Panc1 (cell line): Measurements from ENCODE around the gene SLC37A4. TPM values are rescaled to one million over a fixed set of nuclear protein-coding genes. Genes with fewer than 3 reads are reported as not detected.

Experiments used
- ATAC-seq: fragments of 200-7000 bp; cut with Tn5 transposase; 2 replicates; pipeline ENCODE4 v1.9.1; 2020; ENCODE audit warnings: mild to moderate bottlenecking, moderate library complexity
- BruUV-seq: library from RNA; stranded (reverse); fragments of 400-500 nt; replicated peaks from 2 replicates; lab custom pipeline; 2021; lab: Mats Ljungman, UMichigan
- CTCF ChIA-PET: fragments of 300-600 bp; sonication (Branson Sonifier 250); formaldehyde crosslinking; loops from one replicate; lab custom pipeline; 2022; ENCODE audit warnings: antibody characterized with exemption; lab: Charles Lee
- POLR2A ChIA-PET: fragments of 300-600 bp; sonication (Branson Sonifier 250); formaldehyde crosslinking; loops from one replicate; lab custom pipeline; 2022; ENCODE audit warnings: antibody characterized with exemption; lab: Charles Lee
- DNase-seq: peaks from one replicate; pipeline ENCODE4 v3.0.0-alpha.2; 2010; ENCODE audit warnings: low read depth, low spot score
- H3K27ac ChIP-seq: 2 replicates; pipeline ENCODE4 v1.5.1; 2011; ENCODE audit warnings: mild to moderate bottlenecking, low read length, inconsistent platforms
- H3K27me3 ChIP-seq: fragments of 200-500 bp; sonication (Bioruptor generic); 2 replicates; pipeline ENCODE4 v1.6.0; 2014; ENCODE audit warnings: low read length, inconsistent platforms; ENCODE audit not compliant: control insufficient read depth, insufficient read depth
- H3K36me3 ChIP-seq: fragments of 200-500 bp; sonication (Bioruptor generic); 2 replicates; pipeline ENCODE4 v1.5.1; 2014; ENCODE audit warnings: inconsistent platforms, mild to moderate bottlenecking, low read length, moderate library complexity; ENCODE audit not compliant: control insufficient read depth, insufficient read depth
- H3K4me1 ChIP-seq: 2 replicates; pipeline ENCODE4 v1.5.1; 2011; ENCODE audit warnings: inconsistent platforms, mild to moderate bottlenecking, low read length, moderate library complexity; ENCODE audit not compliant: control insufficient read depth, insufficient read depth
- H3K4me3 ChIP-seq, 2 experiments: 2 replicates each; pipeline ENCODE4 v1.5.1; 2011 to 2012; ENCODE audit warnings: low read depth in 2 of 2, low read length in 2 of 2, mild to moderate bottlenecking in 2 of 2, inconsistent platforms in 1 of 2, moderate library complexity in 1 of 2
- H3K9me3 ChIP-seq: fragments of 200-500 bp; sonication (Bioruptor generic); 2 replicates; pipeline ENCODE4 v1.5.1; 2014; ENCODE audit warnings: low read depth, mild to moderate bottlenecking, inconsistent platforms, low read length, moderate library complexity; ENCODE audit not compliant: control insufficient read depth, insufficient read depth
- CTCF ChIP-seq: fragments of 450-650 bp; IDR thresholded peaks from 2 replicates; pipeline ENCODE4 v1.5.1; 2017; ENCODE audit warnings: mild to moderate bottlenecking
- POLR2AphosphoS5 ChIP-seq: IDR thresholded peaks from 2 replicates; pipeline ENCODE4 v1.6.1; 2012; ENCODE audit warnings: mild to moderate bottlenecking, low read depth, low read length, moderate library complexity
- REST ChIP-seq, 2 experiments: IDR thresholded peaks; 2 replicates each; pipeline ENCODE4 v1.6.1; 2011 to 2012; ENCODE audit warnings: low read depth in 2 of 2, control low read depth in 1 of 2, low read length in 1 of 2, mild to moderate bottlenecking in 1 of 2, moderate library complexity in 1 of 2; ENCODE audit not compliant: insufficient read depth in 1 of 2
- SIN3A ChIP-seq: IDR thresholded peaks from 2 replicates; pipeline ENCODE4 v1.6.1; 2012; ENCODE audit warnings: low read depth, mild to moderate bottlenecking, low read length, moderate library complexity, borderline replicate concordance; ENCODE audit not compliant: insufficient read depth
- TCF7L2 ChIP-seq: IDR thresholded peaks from 2 replicates; pipeline ENCODE4 v1.6.1; 2011; ENCODE audit warnings: mild to moderate bottlenecking, low read depth, low read length, inconsistent platforms
- in situ Hi-C: cut with HindIII; loops from 2 replicates; pipeline ENCODE4 v1.10.0; 2016; ENCODE audit warnings: low sequenced_read_pairs, low pct_unique_long_range_greater_than_20kb
- intact Hi-C: fragments of 100-400 bp; cut with micrococcal nuclease; formaldehyde crosslinking; loops from one replicate; pipeline ENCODE4 v1.10.0; 2022; ENCODE audit not compliant: unreplicated experiment
- total RNA-seq: library from RNA; stranded (reverse); gene quantifications from one replicate; pipeline ENCODE4 v1.2.1, GENCODE V29; 2021; ENCODE audit not compliant: unreplicated experiment

The SLC37A4 gene
- total RNA-seq, 1 experiment from 2014 or later, result 33.2 TPM

- in situ Hi-C loops, result no loop called here
- CTCF ChIA-PET, result no interaction called here
- Histone ChIP-seq H3K4me1 (no peaks in the 10 kb centered on the region), H3K36me3 (no peaks in the 10 kb centered on the region), H3K9me3 (no peaks in the 10 kb centered on the region), H3K27ac (no peak overlapping the region), H3K4me3 (no peak overlapping the region), H3K27me3 (no peaks in the 10 kb centered on the region)
- TF ChIP-seq SIN3A (no peak), POLR2AphosphoS5 (no peak), REST (IDR thresholded peaks at IDR 0.05; ENCODE audit: insufficient read depth in 1 of 2, low read depth in 2 of 2, low read length in 1 of 2) (no peak), TCF7L2 (no peak), CTCF (no peak)
- intact Hi-C loops, result no loop called here
- DNase-seq, result no peak
- BruUV-seq, result no TSS peak
- POLR2A ChIA-PET, result interaction anchor here (0.6 kb wide), 1 partner anchor 70 kb away, joined by 10 read pairs; no protein-coding TSS in a partner anchor
- ATAC-seq, result peak; percentile 35; the same call in 1 of the 2 replicates
Measured at GRCh38 chr11:118980191-118980881, 50.3 kb downstream of the SLC37A4 start.

- H3K27me3 ChIP-seq, result no peaks in the 10 kb centered on the region
- no peak overlapping the region for H3K4me3 ChIP-seq
- intact Hi-C loops (no loop called here), in situ Hi-C loops (no loop called here)
- H3K36me3 ChIP-seq, result no peaks in the 10 kb centered on the region
- ChIA-PET CTCF (interaction anchor here (0.5 kb wide), 1 partner anchor 52 kb away, joined by 5 read pairs; no protein-coding TSS in a partner anchor), POLR2A (no interaction called here)
- H3K27ac ChIP-seq, result no peak overlapping the region
- no peaks in the 10 kb centered on the region for H3K9me3 ChIP-seq
- no peak for TF ChIP-seq REST (IDR thresholded peaks at IDR 0.05; ENCODE audit: insufficient read depth in 1 of 2, low read depth in 2 of 2, low read length in 1 of 2)
- TF ChIP-seq SIN3A, result no peak
- TF ChIP-seq TCF7L2, result no peak
- no peak for TF ChIP-seq POLR2AphosphoS5
- no peak for TF ChIP-seq CTCF
- ATAC-seq (no peak), DNase-seq (no peak)
- H3K4me1 ChIP-seq, result no peaks in the 10 kb centered on the region
- BruUV-seq, result no TSS peak
Measured at GRCh38 chr11:118979434-118979833, 51.2 kb downstream of the SLC37A4 start.
